Mesendoderm (in vitro differentiated cells): ENCODE measurements around the gene HNRNPU.

Experiments
- DNase-seq: peaks from one replicate; pipeline ENCODE4 v3.0.0; 2013
- H2AK5ac ChIP-seq: 2 replicates; pipeline ENCODE4 v1.6.1; 2013; ENCODE audit warnings: low read length, inconsistent platforms
- H2BK120ac ChIP-seq: 2 replicates; pipeline ENCODE4 v1.6.1; 2013; ENCODE audit warnings: low read depth, mild to moderate bottlenecking, low read length, moderate library complexity, mixed read lengths
- H2BK15ac ChIP-seq: replicated peaks from 2 replicates; pipeline ENCODE4 v1.6.1; 2013; ENCODE audit warnings: low read depth, mild to moderate bottlenecking, moderate library complexity
- H2BK5ac ChIP-seq: 2 replicates; pipeline ENCODE4 v1.6.1; 2013; ENCODE audit warnings: low read length, inconsistent platforms
- H3K18ac ChIP-seq: 2 replicates; pipeline ENCODE4 v1.6.1; 2013; ENCODE audit warnings: mild to moderate bottlenecking, low read length, mixed read lengths
- H3K23ac ChIP-seq: one replicate; pipeline ENCODE4 v1.6.1; 2013; ENCODE audit warnings: low read length
- H3K27ac ChIP-seq: 2 replicates; pipeline ENCODE4 v1.5.1; 2013; ENCODE audit warnings: low read depth, mild to moderate bottlenecking, inconsistent platforms, low read length, moderate library complexity
- H3K27me3 ChIP-seq: 2 replicates; pipeline ENCODE4 v1.6.1; 2013; ENCODE audit warnings: low read length, control low read depth, mild to moderate bottlenecking, inconsistent platforms; ENCODE audit not compliant: insufficient read depth, poor library complexity
- H3K36me3 ChIP-seq: 2 replicates; pipeline ENCODE4 v1.6.1; 2013; ENCODE audit warnings: low read length, inconsistent platforms; ENCODE audit not compliant: control insufficient read depth, insufficient read depth
- H3K4ac ChIP-seq: one replicate; pipeline ENCODE4 v1.6.1; 2013; ENCODE audit warnings: low read depth, mild to moderate bottlenecking, low read length, moderate library complexity
- H3K4me1 ChIP-seq: 2 replicates; pipeline ENCODE4 v1.6.1; 2013; ENCODE audit warnings: low read depth, low read length, inconsistent platforms; ENCODE audit not compliant: control insufficient read depth
- H3K4me2 ChIP-seq: 2 replicates; pipeline ENCODE4 v1.6.1; 2013; ENCODE audit warnings: low read length
- H3K4me3 ChIP-seq: 2 replicates; pipeline ENCODE4 v1.5.1; 2013; ENCODE audit warnings: mild to moderate bottlenecking, low read length
- H3K56ac ChIP-seq: one replicate; pipeline ENCODE4 v1.6.1; 2013; ENCODE audit warnings: low read length
- H3K79me1 ChIP-seq: 2 replicates; pipeline ENCODE4 v1.6.1; 2013; ENCODE audit warnings: low read length, inconsistent platforms
- H3K79me2 ChIP-seq: 2 replicates; pipeline ENCODE4 v1.6.1; 2013; ENCODE audit warnings: mild to moderate bottlenecking, low read length; ENCODE audit not compliant: control insufficient read depth, insufficient read depth
- H3K9ac ChIP-seq: 2 replicates; pipeline ENCODE4 v1.6.1; 2013; ENCODE audit warnings: low read length, inconsistent platforms
- H4K5ac ChIP-seq: one replicate; pipeline ENCODE4 v1.6.1; 2013; ENCODE audit warnings: low read length
- H4K8ac ChIP-seq: one replicate; pipeline ENCODE4 v1.6.1; 2013; ENCODE audit warnings: low read depth, mild to moderate bottlenecking, control low read depth, low read length, moderate library complexity
- whole genome bisulfite sequencing: extraction: QIAGEN DNeasy Blood & Tissue Kit; methylation state at CpG from one replicate; pipeline ENCODE4 v1.1.7; 2013; ENCODE audit warnings: low lambda C conversion rate, missing lambda C conversion rate; ENCODE audit not compliant: insufficient coverage; ENCODE audit errors: extremely low coverage; 5-methylcytosine and 5-hydroxymethylcytosine counted together

HNRNPU gene

DNA sequence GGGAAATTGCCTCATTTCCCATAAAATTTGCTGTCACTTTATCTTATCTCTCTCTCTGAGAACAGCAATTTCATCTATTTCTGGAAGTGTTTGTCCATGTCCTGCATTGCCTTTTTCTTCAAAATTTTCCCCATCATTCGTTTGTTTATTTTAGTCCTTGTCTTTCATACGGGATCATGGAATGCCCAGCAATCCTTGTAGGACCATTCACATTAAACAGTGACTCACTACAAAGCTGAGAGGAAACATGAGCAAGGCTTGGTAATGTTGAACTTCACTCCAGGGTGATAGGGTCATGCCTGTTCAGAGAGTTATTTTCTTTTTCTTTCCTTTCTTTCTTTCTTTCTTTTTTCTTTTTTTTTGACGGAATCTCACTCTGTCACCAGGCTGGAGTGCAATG is 32.2 kb upstream of the HNRNPU start:
- no peak overlapping the region for H3K4me3 ChIP-seq
- H3K23ac ChIP-seq: no peak overlapping the region
- no peaks in the 10 kb centered on the region for H3K79me2 ChIP-seq
- no CpG with 5 or more reads among the region's 3 CpGs for WGBS
- no peak overlapping the region for H3K4me2 ChIP-seq
- no peak overlapping the region for H2BK15ac ChIP-seq
- H3K27ac ChIP-seq: no peak overlapping the region
- no peak overlapping the region for H3K56ac ChIP-seq
- no peaks in the 10 kb centered on the region for H3K4me1 ChIP-seq
- H3K36me3 ChIP-seq: no peaks in the 10 kb centered on the region
- no peak overlapping the region for H2BK5ac ChIP-seq
- no peak overlapping the region for H4K8ac ChIP-seq
- no peak overlapping the region for H3K9ac ChIP-seq
- H3K27me3 ChIP-seq: no peaks in the 10 kb centered on the region
- no peaks in the 10 kb centered on the region for H3K79me1 ChIP-seq
- no peak for DNase-seq
- no peak overlapping the region for H2BK120ac ChIP-seq
- H2AK5ac ChIP-seq: no peak overlapping the region
- no peak overlapping the region for H3K18ac ChIP-seq
- H4K5ac ChIP-seq: no peak overlapping the region
- H3K4ac ChIP-seq: no peak overlapping the region

DNA sequence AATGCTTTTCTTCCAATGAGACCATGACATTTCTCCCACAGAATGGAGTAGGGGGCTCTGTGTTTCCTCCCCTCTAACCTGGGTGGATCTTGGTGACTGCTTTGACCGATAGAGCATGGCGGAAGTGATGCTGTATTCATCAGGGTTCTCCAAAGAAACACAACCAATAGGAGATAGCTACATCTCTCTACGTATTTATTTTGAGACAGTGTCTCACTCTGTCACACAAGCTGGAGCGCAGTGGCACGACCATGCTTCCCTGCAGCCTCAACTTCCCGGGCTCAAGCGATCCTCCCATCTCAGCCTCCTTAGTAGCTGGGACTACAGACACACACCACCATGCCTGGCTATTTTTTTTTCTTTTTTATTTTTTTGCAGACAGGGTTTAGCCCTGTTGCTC is 29.5 kb upstream of the HNRNPU start:
- no peaks in the 10 kb centered on the region for H3K79me1 ChIP-seq
- no peak overlapping the region for H3K18ac ChIP-seq
- no peaks in the 10 kb centered on the region for H3K4me1 ChIP-seq
- no peak overlapping the region for H2AK5ac ChIP-seq
- no peak overlapping the region for H3K23ac ChIP-seq
- H3K4me3 ChIP-seq: no peak overlapping the region
- H3K27ac ChIP-seq: no peak overlapping the region
- no peak overlapping the region for H3K56ac ChIP-seq
- H4K5ac ChIP-seq: no peak overlapping the region
- H2BK120ac ChIP-seq: no peak overlapping the region
- H2BK5ac ChIP-seq: no peak overlapping the region
- H3K4ac ChIP-seq: no peak overlapping the region
- H3K4me2 ChIP-seq: no peak overlapping the region
- WGBS: no CpG with 5 or more reads among the region's 7 CpGs
- H4K8ac ChIP-seq: no peak overlapping the region
- no peak for DNase-seq
- H2BK15ac ChIP-seq: no peak overlapping the region
- no peaks in the 10 kb centered on the region for H3K27me3 ChIP-seq
- no peak overlapping the region for H3K9ac ChIP-seq
- no peaks in the 10 kb centered on the region for H3K36me3 ChIP-seq
- H3K79me2 ChIP-seq: no peaks in the 10 kb centered on the region

DNA sequence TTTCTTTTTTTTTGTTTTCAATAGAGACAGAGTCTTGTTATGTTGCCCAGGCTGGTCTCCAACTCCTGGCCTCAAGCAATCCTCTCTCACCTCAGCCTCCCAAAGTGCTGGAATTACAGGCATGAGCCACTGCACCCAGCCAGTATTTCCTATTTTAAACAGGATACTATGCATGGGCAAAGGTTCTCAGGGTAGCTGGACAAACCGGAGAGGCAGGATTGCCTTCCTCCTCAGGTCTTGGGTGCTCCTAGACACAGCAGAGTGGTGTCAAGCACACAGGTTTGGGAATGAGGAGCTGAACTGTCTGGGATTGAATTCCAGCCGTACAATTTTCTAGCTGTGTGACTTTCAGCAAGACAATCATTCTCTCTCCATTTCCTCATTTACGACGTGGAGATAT is 22.9 kb upstream of the HNRNPU start:
- no peak overlapping the region for H3K27ac ChIP-seq
- no peak overlapping the region for H3K4me2 ChIP-seq
- no peak overlapping the region for H3K4ac ChIP-seq
- H3K79me1 ChIP-seq: no peaks in the 10 kb centered on the region
- H3K18ac ChIP-seq: no peak overlapping the region
- no peaks in the 10 kb centered on the region for H3K79me2 ChIP-seq
- no peak overlapping the region for H2BK15ac ChIP-seq
- H2BK120ac ChIP-seq: no peak overlapping the region
- H3K4me3 ChIP-seq: no peak overlapping the region
- H2AK5ac ChIP-seq: no peak overlapping the region
- no peak overlapping the region for H3K23ac ChIP-seq
- no peaks in the 10 kb centered on the region for H3K36me3 ChIP-seq
- no peak overlapping the region for H4K5ac ChIP-seq
- H2BK5ac ChIP-seq: no peak overlapping the region
- no peak overlapping the region for H4K8ac ChIP-seq
- no peaks in the 10 kb centered on the region for H3K27me3 ChIP-seq
- H3K9ac ChIP-seq: no peak overlapping the region
- no peak overlapping the region for H3K56ac ChIP-seq
- H3K4me1 ChIP-seq: no peaks in the 10 kb centered on the region
- DNase-seq: no peak
- no CpG with 5 or more reads among the region's 4 CpGs for WGBS

DNA sequence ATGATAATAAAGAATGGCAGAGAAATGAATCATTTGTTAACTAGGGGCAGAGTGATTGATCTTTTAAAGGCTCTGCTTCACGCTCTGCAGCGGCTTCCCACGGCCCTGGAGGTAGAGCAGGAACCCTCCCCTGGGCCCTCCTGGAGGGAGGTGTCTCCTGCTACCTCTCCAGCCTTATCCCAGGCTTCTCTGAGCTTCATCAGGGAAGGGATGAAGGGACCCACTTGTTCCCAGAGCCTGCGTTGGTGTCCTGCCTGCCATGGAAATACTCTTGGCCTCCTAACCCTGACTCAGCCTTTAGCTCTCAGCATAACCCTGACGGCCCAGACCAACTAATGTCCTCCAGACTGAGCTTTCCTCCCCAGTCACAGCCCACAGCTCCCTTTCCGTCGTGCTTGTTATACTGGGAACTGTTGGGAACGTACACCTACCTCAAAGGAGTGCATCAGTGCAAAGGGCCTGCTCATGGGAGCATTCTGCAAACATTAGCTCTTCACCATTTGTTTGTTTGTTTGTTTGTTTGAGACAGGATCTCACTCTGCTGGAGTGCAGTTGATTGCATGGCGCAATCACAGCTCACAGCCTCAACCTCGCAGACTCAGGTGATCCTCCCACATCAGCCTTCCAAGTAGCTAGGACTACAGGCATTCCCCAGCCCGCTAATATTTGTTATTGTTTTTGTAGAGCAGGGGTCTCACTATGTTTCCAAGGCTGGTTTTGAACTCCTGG is 17.4 kb upstream of the HNRNPU start:
- H3K79me1 ChIP-seq: no peaks in the 10 kb centered on the region
- no peak overlapping the region for H3K4me2 ChIP-seq
- no peaks in the 10 kb centered on the region for H3K79me2 ChIP-seq
- no peak overlapping the region for H3K4ac ChIP-seq
- H3K36me3 ChIP-seq: no peaks in the 10 kb centered on the region
- H3K4me3 ChIP-seq: no peak overlapping the region
- WGBS: no CpG with 5 or more reads among the region's 11 CpGs
- peaks cover 4% of the 10 kb centered on the region for H3K4me1 ChIP-seq
- no peak overlapping the region for H3K23ac ChIP-seq
- no peak overlapping the region for H2AK5ac ChIP-seq
- no peak overlapping the region for H4K8ac ChIP-seq
- H2BK5ac ChIP-seq: no peak overlapping the region
- H2BK120ac ChIP-seq: no peak overlapping the region
- peak overlapping the region; percentile 9 for H3K56ac ChIP-seq
- no peak overlapping the region for H3K27ac ChIP-seq
- no peak overlapping the region for H2BK15ac ChIP-seq
- DNase-seq: peak; percentile 30
- H3K9ac ChIP-seq: no peak overlapping the region
- no peaks in the 10 kb centered on the region for H3K27me3 ChIP-seq
- H4K5ac ChIP-seq: no peak overlapping the region
- no peak overlapping the region for H3K18ac ChIP-seq

DNA sequence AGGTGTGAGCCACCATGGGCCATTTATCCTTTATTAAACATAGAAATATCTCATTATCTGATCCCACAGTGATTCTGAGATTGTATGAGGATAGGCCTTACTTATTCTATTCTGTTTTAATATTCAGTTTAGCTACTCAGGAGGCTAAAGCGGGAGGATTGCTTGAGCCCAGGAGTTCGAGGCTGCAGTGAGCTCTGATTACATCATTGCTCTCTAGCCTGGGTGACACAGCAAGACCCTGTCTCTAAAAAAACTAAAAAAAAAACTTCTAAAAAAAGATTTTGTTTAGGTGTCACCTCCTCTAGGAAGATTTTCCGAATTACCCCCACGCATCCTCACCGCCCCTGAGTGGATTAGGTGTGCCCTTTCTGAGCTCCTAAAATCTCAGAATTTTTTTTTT is 14.3 kb upstream of the HNRNPU start:
- H3K56ac ChIP-seq: no peak overlapping the region
- H2BK5ac ChIP-seq: no peak overlapping the region
- H3K23ac ChIP-seq: no peak overlapping the region
- H3K4ac ChIP-seq: no peak overlapping the region
- no peak overlapping the region for H4K5ac ChIP-seq
- H3K36me3 ChIP-seq: no peaks in the 10 kb centered on the region
- H2BK120ac ChIP-seq: no peak overlapping the region
- H3K4me2 ChIP-seq: no peak overlapping the region
- H3K79me1 ChIP-seq: no peaks in the 10 kb centered on the region
- H3K79me2 ChIP-seq: no peaks in the 10 kb centered on the region
- peaks cover 4% of the 10 kb centered on the region for H3K4me1 ChIP-seq
- WGBS: no CpG with 5 or more reads among the region's 5 CpGs
- no peak overlapping the region for H4K8ac ChIP-seq
- no peak overlapping the region for H3K9ac ChIP-seq
- no peak overlapping the region for H2BK15ac ChIP-seq
- H3K18ac ChIP-seq: no peak overlapping the region
- H3K4me3 ChIP-seq: no peak overlapping the region
- no peaks in the 10 kb centered on the region for H3K27me3 ChIP-seq
- no peak overlapping the region for H3K27ac ChIP-seq
- DNase-seq: no peak
- H2AK5ac ChIP-seq: no peak overlapping the region
